NCI-H2081 treated with DMSO at 0.1 percent for 48 hours (cell line): ENCODE measurements around the gene ZNF646.
"Not testable (repeated sequence)": the region's sequence is repeated elsewhere in the genome, so short reads cannot be mapped to it uniquely, and the experiment has no call there.

ENCODE experiments used
- DNase-seq: peaks from one replicate; lab custom pipeline; 2025; lab: John Stamatoyannopoulos, UW

Gene ZNF646

DNA sequence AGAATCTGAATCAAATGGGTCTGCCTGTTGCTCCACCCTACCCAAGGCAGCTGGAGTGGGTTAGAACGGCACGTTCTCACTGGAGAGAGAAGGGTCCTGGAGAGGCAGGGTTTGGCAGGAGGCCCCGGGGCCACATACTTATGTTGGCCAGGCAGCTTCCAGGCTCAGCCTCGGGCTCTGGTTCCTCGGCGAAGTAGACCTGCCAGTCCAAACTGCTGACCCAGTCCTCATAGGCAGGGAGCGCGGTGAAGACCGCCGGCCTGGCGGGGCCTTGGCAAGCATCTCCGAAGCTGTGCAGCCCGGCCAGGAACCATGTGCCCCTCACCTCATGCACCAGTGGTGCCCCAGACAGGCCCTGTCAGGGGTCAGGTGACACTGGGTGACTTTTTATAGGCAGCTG is 9.8 kb downstream of the ZNF646 start:
- DNase-seq, result no peak

GRCh38 chr16:31084584-31085302 is 10.5 kb downstream of the ZNF646 start:
- DNase-seq, result no peak

GRCh38 chr16:31085411-31085810 is 11.2 kb downstream of the ZNF646 start:
- no peak for DNase-seq

- DNase-seq, result no peak
Measured at GRCh38 chr16:31085873-31086628, 11.8 kb downstream of the ZNF646 start.

DNA sequence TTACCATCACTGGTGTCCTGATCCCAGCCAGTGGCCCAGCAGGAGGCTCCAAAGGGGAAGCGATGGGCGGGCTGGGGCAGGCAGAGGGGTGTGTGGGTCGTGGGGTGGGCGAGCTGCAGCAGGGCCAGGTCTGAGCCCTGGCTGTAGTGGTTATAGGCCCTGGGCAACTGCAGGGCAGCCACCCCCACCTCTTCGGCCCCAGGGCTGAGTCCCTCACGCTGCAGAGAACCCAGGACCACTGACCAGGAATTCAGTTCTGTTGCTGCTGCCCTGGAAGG is 12.3 kb downstream of the ZNF646 start:
- DNase-seq, result no peak

- DNase-seq, result no peak
Measured at GRCh38 chr16:31087481-31087880, 13.3 kb downstream of the ZNF646 start.

- no peak for DNase-seq
Measured at GRCh38 chr16:31087971-31088370, 13.7 kb downstream of the ZNF646 start.

- no peak for DNase-seq
Measured at GRCh38 chr16:31088459-31089183, 14.4 kb downstream of the ZNF646 start, which contains the start of gene PRSS53. Gene PRSS53 (minus strand): TSS chr16:31088943. CDS start chr16:31088809, 134 bp downstream.

- no peak for DNase-seq
Measured at GRCh38 chr16:31089199-31089598, 15.0 kb downstream of the ZNF646 start.

DNA sequence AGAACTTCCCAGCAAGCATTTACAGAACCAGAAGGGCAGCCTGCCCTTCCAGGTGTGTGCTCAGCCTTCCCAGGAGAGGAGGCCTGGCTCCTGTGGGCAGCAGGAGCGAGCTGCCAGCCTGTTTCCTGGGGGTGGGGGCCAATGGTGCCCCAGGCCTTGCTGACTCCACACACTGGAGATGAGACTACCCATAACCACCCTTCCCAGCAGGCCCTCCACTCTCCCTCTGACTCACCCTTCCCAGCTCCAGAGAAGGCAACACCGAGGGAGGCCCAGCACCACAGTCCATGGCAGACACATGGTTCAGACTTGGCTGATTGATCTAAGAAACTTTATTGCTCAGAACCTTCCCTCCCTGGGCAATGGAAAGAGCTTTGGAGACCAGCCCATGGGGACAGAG is 16.3 kb downstream of the ZNF646 start:
- DNase-seq, result no peak

DNA sequence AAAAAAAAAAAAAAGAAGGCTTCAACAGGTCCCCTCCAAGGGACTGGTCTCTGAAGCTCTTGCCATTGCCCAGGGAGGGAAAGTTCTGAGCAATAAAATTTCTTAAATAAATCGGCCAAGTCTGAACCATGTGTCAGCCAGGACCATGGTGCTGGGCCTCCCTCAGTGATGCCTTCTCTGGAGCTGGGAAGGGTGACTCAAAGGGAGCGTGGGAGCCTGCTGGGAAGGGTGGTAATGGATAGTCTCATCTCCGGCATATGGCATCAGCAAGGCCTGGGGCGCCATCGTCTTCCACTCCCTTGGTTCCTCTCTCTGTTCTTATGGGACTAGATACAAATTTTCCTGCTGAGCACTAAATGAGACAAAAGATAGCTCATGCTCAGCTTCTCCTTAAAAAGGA is 18.1 kb downstream of the ZNF646 start:
- no peak for DNase-seq

DNA sequence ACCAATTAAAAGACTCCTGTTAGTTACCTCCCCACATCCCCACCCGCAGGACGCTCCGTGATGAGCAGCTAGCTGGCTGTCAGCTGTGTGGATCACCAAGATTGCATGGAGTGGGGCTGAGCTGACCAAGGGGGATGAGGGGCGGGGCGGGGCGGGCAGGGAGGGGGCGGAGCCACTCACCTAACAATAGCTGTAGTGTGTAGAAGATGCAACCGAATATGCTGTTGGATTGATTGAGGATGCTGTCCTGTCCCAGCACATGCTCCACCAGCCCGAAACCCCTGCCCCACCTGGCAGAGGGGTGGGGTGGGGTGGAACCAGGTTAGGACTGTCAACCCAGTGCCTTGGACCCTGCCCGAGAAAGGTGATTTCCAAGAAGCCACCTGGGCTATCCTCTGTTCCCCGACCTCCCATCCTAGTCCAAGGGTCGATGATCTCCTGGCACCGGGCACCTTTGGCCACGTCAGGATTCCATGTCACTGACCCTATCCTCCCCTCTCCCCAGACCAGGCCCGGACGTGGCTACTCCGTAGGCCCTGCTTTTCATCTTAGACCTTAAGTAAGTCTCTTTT is 19.0 kb downstream of the ZNF646 start:
- no peak for DNase-seq

DNA sequence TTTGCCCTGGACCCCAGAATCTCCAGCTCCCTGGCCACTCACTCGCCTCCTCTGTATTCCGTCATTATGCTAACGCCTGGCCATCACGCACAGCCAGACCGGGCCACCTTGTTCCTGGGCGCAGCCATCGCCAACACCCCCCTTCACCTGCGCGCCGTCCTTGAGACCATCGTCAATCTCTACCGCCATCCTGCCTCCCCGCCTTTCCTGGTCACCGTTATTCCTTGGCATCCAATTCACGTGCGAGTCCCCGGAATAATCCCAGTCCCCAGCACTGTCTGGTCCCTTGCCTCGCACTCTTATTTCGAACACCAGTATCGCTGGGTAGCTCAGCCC is 19.8 kb downstream of the ZNF646 start:
- no peak for DNase-seq

GRCh38 chr16:31094424-31095120 is 20.4 kb downstream of the ZNF646 start, which contains the start of gene VKORC1:
Gene VKORC1 (minus strand): TSS chr16:31094797. CDS start chr16:31094729, 68 bp downstream.
- DNase-seq, result peak; percentile 80

DNA sequence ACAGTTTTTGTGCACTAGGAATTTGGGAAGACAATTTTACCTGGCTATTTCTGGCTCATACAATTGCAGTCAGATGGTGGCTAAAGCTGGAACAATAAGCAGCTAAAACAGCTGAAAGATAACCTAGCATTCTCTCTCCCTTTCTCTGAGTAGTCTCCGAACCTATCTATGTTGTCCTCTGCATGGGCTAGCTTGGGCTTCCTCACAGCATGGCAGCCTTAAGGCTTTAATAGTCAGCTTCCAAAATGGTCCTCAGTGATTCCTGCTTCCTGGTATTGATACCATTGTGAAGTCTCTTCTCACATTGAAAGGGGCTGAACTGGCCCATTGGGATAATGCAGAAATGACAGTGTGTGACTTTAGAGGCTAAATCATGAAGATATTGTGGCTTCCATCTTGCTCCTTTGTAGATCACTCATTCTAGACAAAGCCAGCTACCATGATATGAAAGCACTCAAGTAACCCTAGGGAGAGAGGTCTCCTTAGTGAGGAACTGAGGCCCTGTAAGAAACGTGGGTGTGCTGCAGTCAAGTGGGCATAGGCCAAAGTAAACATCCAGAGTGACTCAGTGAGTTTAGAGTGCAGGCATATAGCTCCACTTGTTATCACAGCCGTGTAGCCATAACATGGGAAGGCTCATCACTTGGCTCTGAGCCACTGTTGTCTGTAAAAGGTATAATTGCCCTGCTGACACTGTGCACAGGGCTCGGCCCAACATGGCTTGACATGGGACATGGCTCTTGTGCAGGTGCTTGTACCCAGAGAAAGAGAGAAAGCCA is 25.8 kb downstream of the ZNF646 start:
- no peak for DNase-seq

DNA sequence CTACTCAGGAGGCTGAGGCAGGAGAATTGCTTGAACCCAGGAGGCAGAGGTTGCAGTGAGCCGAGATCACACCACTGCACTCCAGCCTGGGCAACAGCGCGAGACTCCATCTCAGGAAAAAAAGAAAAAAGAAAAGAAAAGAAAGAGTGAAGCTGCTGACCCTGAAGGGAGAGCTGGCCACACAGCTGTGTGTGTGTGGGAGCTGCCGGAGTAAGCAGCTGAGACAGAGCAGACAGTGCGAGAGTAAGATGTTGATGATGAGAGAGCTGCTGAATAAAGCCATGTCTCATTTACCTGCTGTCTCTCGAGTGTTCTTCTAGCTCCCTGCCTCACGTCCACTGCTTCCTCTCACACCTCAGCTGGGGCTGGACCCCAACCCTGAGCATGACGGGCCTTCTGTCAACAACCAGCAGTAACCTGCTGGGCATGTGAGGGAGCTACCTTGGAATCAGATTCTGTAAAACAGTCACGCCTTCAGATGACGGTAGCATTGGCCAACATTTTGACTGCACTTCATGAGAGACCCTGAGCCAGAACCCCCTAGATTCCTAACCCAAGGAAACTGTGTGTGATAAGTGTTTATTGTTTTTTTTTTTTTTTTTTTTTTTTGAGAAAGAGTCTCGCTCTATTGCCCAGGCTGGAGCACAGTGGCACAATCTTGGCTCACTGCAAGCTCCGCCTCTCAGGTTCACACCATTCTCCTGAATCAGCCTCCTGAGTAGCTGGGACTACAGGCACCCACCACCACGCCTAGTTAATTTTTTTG is 26.8 kb downstream of the ZNF646 start:
- not testable (repeated sequence) for DNase-seq

GRCh38 chr16:31105677-31106213 is 31.5 kb downstream of the ZNF646 start:
- no peak for DNase-seq

- DNase-seq, result no peak
Measured at GRCh38 chr16:31106509-31107464, 32.6 kb downstream of the ZNF646 start.

DNA sequence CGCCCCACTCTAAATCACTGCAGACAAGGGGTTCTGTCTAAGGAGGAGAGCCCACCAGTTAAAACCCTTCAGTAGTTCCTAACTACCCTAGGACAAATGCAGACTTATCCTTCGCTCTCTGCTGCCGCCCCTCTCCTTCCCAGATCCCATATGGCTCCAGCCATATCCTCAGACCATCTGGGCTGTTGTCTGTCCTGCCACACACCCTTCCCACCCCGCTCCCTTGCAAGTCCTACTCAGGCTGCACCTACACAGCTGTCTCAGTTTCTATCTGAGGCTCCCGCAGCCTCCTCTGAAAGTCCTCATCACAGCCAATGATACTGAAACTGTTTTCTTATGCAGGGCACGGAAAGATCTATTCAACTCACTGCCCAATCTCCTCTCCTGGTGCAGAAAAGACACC is 33.2 kb downstream of the ZNF646 start:
- DNase-seq, result no peak
